Loucy (cell line): ENCODE measurements around the gene ADIG.

Experiments
- H2AFZ ChIP-seq: fragments of 200-600 bp; sonication (generic); 2 replicates; pipeline ENCODE4 v1.6.0; 2016; ENCODE audit warnings: antibody characterized with exemption, mild to moderate bottlenecking, low read length, moderate library complexity
- H3F3A ChIP-seq: fragments of 200-600 bp; 2 replicates; pipeline ENCODE4 v1.6.0; 2016; ENCODE audit warnings: antibody characterized with exemption, low read depth, mild to moderate bottlenecking
- H3K27me3 ChIP-seq: fragments of 200-600 bp; sonication (generic); 2 replicates; pipeline ENCODE4 v1.6.1; 2014; ENCODE audit warnings: low read length, mild to moderate bottlenecking; ENCODE audit not compliant: insufficient read depth, poor library complexity, severe bottlenecking
- H3K36me3 ChIP-seq: fragments of 200-600 bp; sonication (generic); 2 replicates; pipeline ENCODE4 v1.6.1; 2016; ENCODE audit warnings: low read length; ENCODE audit not compliant: insufficient read depth
- H3K4me1 ChIP-seq: fragments of 200-600 bp; sonication (generic); 2 replicates; pipeline ENCODE4 v1.5.1; 2014; ENCODE audit warnings: low read length, mild to moderate bottlenecking; ENCODE audit not compliant: insufficient read depth, poor library complexity, severe bottlenecking
- H3K4me2 ChIP-seq: fragments of 200-600 bp; sonication (generic); 2 replicates; pipeline ENCODE4 v1.6.0; 2014; ENCODE audit warnings: antibody characterized with exemption, low read length, low read depth, mild to moderate bottlenecking; ENCODE audit not compliant: poor library complexity, severe bottlenecking
- H3K4me3 ChIP-seq: fragments of 200-600 bp; sonication (generic); 2 replicates; pipeline ENCODE4 v1.5.1; 2014; ENCODE audit warnings: low read length, mild to moderate bottlenecking, mixed read lengths; ENCODE audit not compliant: poor library complexity, severe bottlenecking
- H3K79me2 ChIP-seq: fragments of 200-600 bp; sonication (generic); 2 replicates; pipeline ENCODE4 v1.6.1; 2014; ENCODE audit warnings: low read length; ENCODE audit not compliant: insufficient read depth
- H3K9ac ChIP-seq: fragments of 200-600 bp; sonication (generic); 2 replicates; pipeline ENCODE4 v1.6.0; 2014; ENCODE audit warnings: mild to moderate bottlenecking, low read depth, low read length, moderate library complexity; ENCODE audit not compliant: poor library complexity, severe bottlenecking
- H3K9me2 ChIP-seq: fragments of 200-600 bp; sonication (generic); replicated peaks from 2 replicates; pipeline ENCODE4 v1.6.1; 2016; ENCODE audit warnings: low read depth, low read length, mixed read lengths
- H3K9me3 ChIP-seq: fragments of 200-600 bp; sonication (generic); 2 replicates; pipeline ENCODE4 v1.6.1; 2014; ENCODE audit warnings: mild to moderate bottlenecking, antibody characterized with exemption, low read length, low read depth; ENCODE audit not compliant: insufficient read depth
- H4K20me1 ChIP-seq: fragments of 200-600 bp; sonication (generic); 2 replicates; pipeline ENCODE4 v1.6.0; 2014; ENCODE audit warnings: antibody characterized with exemption, low read length, mild to moderate bottlenecking; ENCODE audit not compliant: insufficient read depth, poor library complexity, severe bottlenecking
- EZH2phosphoT487 ChIP-seq: fragments of 200-600 bp; IDR thresholded peaks from 2 replicates; pipeline ENCODE4 v1.6.1; 2018; ENCODE audit warnings: antibody characterized with exemption, mild to moderate bottlenecking, moderate library complexity, borderline replicate concordance
- TF ChIP-seq, protein P1 (sequence below): fragments of 200-600 bp; sonication (generic); conservative IDR thresholded peaks from 2 replicates; pipeline ENCODE4 v1.5.1; 2014; ENCODE audit warnings: mild to moderate bottlenecking, antibody characterized with exemption, low read length

Gene ADIG

DNA sequence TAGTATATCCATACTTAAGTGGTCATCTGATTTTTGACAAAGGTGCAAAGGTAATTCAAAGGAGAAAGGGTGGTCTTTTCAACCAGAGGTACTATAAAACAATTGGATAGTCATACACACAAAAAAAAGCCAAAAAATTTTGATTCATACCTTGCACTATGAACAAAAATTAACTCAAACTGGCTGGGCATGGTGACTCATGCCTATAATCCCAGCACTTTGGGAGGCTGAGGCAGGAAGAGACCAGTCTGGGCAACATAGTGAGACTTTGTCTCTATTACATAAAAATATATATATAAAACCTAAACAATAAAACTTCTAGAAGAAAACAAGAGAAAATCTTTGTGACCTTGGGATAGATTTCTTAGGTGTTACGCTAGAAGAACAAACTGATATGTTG is 43.8 kb upstream of the ADIG start:
- Histone ChIP-seq H3K9me3 (no peaks in the 10 kb centered on the region), H3K27me3 (no peaks in the 10 kb centered on the region), H3K9ac (no peak overlapping the region), H3K9me2 (no peaks in the 10 kb centered on the region), H3K4me3 (no peak overlapping the region), H2AFZ (no peak overlapping the region), H3F3A (no peaks in the 10 kb centered on the region), H3K4me1 (peaks cover 2% of the 10 kb centered on the region), H3K4me2 (no peak overlapping the region), H3K79me2 (no peaks in the 10 kb centered on the region), H3K36me3 (peaks cover 89% of the 10 kb centered on the region), H4K20me1 (no peaks in the 10 kb centered on the region)
- TF ChIP-seq, protein P1, sequence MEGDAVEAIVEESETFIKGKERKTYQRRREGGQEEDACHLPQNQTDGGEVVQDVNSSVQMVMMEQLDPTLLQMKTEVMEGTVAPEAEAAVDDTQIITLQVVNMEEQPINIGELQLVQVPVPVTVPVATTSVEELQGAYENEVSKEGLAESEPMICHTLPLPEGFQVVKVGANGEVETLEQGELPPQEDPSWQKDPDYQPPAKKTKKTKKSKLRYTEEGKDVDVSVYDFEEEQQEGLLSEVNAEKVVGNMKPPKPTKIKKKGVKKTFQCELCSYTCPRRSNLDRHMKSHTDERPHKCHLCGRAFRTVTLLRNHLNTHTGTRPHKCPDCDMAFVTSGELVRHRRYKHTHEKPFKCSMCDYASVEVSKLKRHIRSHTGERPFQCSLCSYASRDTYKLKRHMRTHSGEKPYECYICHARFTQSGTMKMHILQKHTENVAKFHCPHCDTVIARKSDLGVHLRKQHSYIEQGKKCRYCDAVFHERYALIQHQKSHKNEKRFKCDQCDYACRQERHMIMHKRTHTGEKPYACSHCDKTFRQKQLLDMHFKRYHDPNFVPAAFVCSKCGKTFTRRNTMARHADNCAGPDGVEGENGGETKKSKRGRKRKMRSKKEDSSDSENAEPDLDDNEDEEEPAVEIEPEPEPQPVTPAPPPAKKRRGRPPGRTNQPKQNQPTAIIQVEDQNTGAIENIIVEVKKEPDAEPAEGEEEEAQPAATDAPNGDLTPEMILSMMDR: no peak
- no peak for TF ChIP-seq EZH2phosphoT487

DNA sequence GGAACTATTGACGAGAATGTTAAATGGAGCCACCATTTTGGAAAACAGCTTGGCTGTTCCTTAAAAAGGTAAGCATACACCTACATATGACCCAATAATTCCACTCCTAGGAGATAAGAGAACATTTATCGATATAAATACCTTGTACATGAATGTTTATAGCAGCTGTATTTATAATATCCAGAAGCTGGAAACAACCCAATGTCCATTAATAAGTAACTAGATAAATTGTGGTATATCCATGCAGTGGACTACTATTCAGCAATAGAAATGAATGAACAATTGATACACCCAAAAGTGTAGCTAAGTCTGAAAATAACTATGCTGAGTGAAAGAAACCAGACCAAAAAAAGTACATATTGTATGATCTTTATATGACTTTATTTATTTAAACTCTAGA is 42.2 kb upstream of the ADIG start:
- Histone ChIP-seq H3K4me2 (no peak overlapping the region), H4K20me1 (no peaks in the 10 kb centered on the region), H3K4me3 (no peak overlapping the region), H3K79me2 (no peaks in the 10 kb centered on the region), H3K9me3 (no peaks in the 10 kb centered on the region), H3K4me1 (peaks cover 2% of the 10 kb centered on the region), H3K36me3 (peaks cover 89% of the 10 kb centered on the region), H3F3A (no peaks in the 10 kb centered on the region), H2AFZ (no peak overlapping the region), H3K27me3 (no peaks in the 10 kb centered on the region), H3K9ac (no peak overlapping the region), H3K9me2 (no peaks in the 10 kb centered on the region)
- no peak for TF ChIP-seq EZH2phosphoT487
- TF ChIP-seq, protein P1: no peak

DNA sequence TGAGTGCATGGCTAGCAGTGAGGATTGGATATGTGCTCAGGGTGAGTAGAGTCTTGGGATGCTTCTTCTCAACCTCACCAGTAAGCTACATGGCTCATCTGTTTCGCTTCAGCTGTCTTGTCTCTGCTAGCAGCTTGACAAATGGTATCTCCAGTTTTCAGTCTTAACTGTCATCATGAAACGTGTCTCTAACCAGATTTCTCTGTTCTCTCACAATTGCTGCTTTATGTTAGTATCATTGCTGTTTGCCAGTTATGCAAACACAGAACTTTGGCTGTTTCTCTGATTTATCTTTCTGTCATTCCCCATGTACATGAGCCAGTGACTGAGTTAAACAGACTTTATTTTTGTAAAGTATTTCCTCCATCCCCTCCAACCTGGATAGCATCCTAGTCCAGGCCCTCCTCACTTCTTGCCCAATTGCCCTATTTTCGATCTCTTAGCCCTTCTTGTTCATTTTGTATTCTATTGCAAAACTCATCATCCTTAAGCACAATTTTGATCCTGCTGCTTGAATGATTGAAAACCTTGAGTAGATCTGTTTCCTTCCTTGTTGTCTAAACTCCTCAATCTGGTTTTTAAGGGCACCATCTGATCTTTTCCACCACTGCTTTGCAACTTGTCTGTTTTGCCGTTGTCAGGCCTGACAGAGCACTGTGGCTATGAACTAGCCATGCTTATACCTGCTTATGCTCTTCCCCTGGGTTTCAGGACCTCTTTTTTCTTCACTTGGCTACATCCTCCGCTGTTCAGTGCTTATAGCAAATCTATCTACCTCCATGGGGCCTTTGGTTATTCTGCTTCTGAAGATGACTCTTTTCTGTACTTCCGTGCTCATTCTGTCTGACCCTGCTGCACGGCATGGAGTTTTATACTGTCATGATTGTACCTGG is 37.7 kb upstream of the ADIG start:
- Histone ChIP-seq H3K9me2 (no peaks in the 10 kb centered on the region), H3K4me3 (no peak overlapping the region), H3K79me2 (no peaks in the 10 kb centered on the region), H4K20me1 (no peaks in the 10 kb centered on the region), H3K4me2 (no peak overlapping the region), H3K36me3 (peaks cover 97% of the 10 kb centered on the region; the same call in 1 of the 2 replicates), H3K27me3 (no peaks in the 10 kb centered on the region), H3K4me1 (no peaks in the 10 kb centered on the region), H2AFZ (no peak overlapping the region), H3K9me3 (no peaks in the 10 kb centered on the region), H3K9ac (no peak overlapping the region), H3F3A (no peaks in the 10 kb centered on the region)
- TF ChIP-seq EZH2phosphoT487: no peak
- TF ChIP-seq, protein P1: no peak
